HG03565 (cell line): ENCODE measurements around the gene SLC24A2.
"Not testable (repeated sequence)": the region's sequence is repeated elsewhere in the genome, so short reads cannot be mapped to it uniquely, and the experiment has no call there.

Experiments used
- ATAC-seq: cut with Tn5 transposase; IDR thresholded peaks from one replicate; pipeline ENCODE4 v1.9.1; 2021; ENCODE audit warnings: mild to moderate bottlenecking, moderate library complexity; ENCODE audit not compliant: unreplicated experiment

Gene SLC24A2

GRCh38 chr9:19788614-19789271 lies at the start of gene SLC24A2:
Gene SLC24A2 (minus strand): TSS chr9:19789037.
- no peak for ATAC-seq

GRCh38 chr9:19833331-19833730 lies 44.5 kb upstream of the SLC24A2 start:
- ATAC-seq = not testable (repeated sequence)

GRCh38 chr9:19830796-19831195 lies 42.0 kb upstream of the SLC24A2 start:
- no peak for ATAC-seq

GRCh38 chr9:19828576-19829109 lies 39.8 kb upstream of the SLC24A2 start:
- no peak for ATAC-seq

- no peak for ATAC-seq
Observed at GRCh38 chr9:19816769-19817168, 27.9 kb upstream of the SLC24A2 start.

- ATAC-seq = no peak
Observed at GRCh38 chr9:19812194-19812593, 23.4 kb upstream of the SLC24A2 start.

GRCh38 chr9:19809422-19810269 lies 20.8 kb upstream of the SLC24A2 start:
- no peak for ATAC-seq

GRCh38 chr9:19807182-19807892 lies 18.5 kb upstream of the SLC24A2 start:
- no peak for ATAC-seq

GRCh38 chr9:19804431-19804830 lies 15.6 kb upstream of the SLC24A2 start:
- ATAC-seq = no peak

- no peak for ATAC-seq
Observed at GRCh38 chr9:19800884-19801283, 12.0 kb upstream of the SLC24A2 start.

- no peak for ATAC-seq
Observed at GRCh38 chr9:19799784-19800183, 10.9 kb upstream of the SLC24A2 start.

- no peak for ATAC-seq
Observed at GRCh38 chr9:19788152-19788551, 685 bp downstream of the SLC24A2 start.

GRCh38 chr9:19787672-19788071 lies 1.2 kb downstream of the SLC24A2 start:
- no peak for ATAC-seq

- ATAC-seq = no peak
Observed at GRCh38 chr9:19785230-19785629, 3.6 kb downstream of the SLC24A2 start.

- no peak for ATAC-seq
Observed at GRCh38 chr9:19784136-19784535, 4.7 kb downstream of the SLC24A2 start.

- ATAC-seq = no peak
Observed at GRCh38 chr9:19783500-19783899, 5.3 kb downstream of the SLC24A2 start.

- ATAC-seq = no peak
Observed at GRCh38 chr9:19782005-19782404, 6.8 kb downstream of the SLC24A2 start.

GRCh38 chr9:19781240-19781639 lies 7.6 kb downstream of the SLC24A2 start:
- ATAC-seq = no peak

- ATAC-seq = no peak
Observed at GRCh38 chr9:19771446-19771845, 17.4 kb downstream of the SLC24A2 start.

- ATAC-seq = no peak
Observed at GRCh38 chr9:19770973-19771372, 17.9 kb downstream of the SLC24A2 start.

- no peak for ATAC-seq
Observed at GRCh38 chr9:19769213-19769612, 19.6 kb downstream of the SLC24A2 start.
